Epidermal melanocyte (primary cell): Measurements from ENCODE around the gene PRR19.
A peak's percentile ranks its signal among the peaks of the same experiment; 100 is the strongest.

Source experiments
- DNase-seq: peaks from one replicate; pipeline ENCODE4 v3.0.0; 2011; ENCODE audit warnings: low spot score; ENCODE audit not compliant: insufficient read length

Gene PRR19

DNA sequence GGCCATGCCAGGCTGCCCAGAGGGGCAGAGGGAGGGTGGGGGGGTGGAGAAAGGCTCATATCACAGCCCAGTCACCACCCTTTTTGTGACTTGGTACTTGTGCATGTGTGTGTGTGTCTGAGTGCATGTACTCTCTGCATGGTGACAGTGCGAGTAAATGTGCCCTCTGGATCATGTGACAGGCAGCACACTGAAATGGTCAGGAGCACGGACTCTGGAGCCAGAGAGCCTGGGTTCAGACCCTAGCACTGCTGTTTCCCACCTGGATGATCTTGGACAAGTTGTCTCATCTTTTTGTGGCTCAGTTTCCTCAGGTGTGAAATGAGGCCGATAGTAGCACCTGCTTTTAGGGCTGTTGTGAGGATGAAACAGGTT lies 30.9 kb upstream of the PRR19 start:
- no peak for DNase-seq

DNA sequence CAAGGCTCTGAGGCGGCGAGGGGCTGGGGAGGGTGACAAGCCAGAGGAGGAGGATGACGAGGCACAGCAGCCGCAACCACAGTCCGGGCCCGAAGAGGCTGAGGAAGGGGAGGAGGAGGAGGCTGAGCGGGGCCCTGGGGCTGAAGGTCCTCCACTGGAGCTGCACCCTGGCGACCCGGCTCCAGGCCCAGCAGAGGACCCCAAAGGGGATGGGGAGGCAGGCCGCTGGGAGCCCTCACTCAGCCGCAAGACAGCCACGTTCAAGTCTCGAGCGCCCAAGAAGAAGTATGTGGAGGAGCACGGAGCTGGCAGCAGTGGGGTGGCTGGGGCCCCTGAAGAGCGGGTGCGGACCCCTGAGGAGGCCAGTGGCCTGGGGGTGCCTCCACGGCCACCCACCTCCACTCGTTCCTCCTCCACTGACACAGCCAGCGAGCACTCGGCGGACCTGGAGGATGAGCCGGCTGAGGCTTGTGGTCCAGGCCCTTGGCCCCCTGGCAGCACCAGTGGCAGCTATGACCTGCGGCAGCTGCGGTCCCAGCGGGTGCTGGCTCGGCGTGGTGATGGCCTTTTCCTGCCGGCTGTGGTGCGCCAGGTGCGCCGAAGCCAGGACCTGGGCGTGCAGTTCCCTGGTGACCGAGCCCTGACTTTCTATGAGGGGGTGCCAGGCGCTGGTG lies 29.9 kb upstream of the PRR19 start:
- DNase-seq, result no peak

DNA sequence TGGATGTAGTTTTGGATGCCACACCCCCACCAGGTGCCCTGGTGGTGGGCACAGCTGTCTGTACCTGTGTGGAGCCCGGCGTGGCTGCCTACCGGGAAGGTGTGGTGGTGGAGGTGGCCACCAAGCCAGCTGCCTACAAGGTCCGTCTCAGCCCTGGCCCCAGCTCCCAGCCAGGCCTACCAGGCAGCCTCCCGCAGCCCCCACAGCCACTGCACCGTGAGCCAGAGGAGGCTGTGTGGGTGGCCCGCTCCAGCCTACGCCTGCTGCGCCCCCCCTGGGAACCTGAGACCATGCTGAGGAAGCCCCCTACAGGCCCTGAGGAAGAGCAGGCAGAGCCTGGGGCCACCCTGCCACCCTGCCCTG lies 29.4 kb upstream of the PRR19 start:
- no peak for DNase-seq

DNA sequence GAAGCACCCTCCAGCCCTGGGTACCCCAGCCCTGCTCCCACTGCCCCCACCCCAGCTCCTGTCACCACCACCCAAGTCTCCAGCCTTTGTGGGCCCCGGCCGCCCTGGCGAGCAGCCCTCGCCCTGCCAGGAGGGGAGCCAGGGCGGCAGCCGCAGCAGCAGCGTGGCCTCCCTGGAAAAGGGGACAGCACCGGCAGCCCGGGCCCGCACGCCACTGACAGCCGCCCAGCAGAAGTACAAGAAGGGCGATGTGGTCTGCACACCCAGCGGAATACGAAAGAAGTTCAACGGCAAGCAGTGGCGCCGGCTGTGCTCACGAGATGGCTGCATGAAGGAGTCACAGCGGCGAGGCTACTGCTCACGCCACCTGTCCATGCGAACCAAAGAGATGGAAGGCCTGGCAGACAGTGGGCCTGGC lies 28.9 kb upstream of the PRR19 start:
- no peak for DNase-seq

DNA sequence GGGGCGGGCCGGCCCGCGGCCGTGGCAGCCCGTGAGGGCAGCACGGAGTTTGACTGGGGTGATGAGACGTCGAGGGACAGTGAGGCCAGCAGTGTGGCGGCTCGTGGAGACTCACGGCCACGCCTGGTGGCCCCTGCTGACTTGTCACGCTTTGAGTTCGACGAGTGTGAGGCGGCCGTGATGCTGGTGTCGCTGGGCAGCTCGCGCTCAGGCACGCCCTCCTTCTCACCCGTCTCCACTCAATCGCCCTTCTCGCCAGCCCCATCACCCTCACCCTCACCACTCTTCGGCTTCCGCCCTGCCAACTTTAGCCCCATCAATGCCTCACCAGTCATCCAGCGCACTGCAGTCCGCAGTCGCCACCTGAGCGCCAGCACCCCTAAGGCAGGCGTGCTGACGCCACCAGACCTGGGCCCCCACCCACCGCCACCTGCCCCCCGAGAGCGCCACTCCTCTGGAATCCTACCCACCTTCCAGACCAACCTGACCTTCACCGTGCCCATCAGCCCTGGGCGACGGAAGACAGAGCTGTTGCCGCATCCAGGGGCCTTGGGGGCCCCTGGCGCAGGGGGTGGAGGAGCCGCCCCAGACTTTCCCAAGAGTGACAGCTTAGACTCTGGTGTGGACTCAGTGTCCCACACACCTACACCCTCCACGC lies 28.4 kb upstream of the PRR19 start:
- DNase-seq, result no peak

DNA sequence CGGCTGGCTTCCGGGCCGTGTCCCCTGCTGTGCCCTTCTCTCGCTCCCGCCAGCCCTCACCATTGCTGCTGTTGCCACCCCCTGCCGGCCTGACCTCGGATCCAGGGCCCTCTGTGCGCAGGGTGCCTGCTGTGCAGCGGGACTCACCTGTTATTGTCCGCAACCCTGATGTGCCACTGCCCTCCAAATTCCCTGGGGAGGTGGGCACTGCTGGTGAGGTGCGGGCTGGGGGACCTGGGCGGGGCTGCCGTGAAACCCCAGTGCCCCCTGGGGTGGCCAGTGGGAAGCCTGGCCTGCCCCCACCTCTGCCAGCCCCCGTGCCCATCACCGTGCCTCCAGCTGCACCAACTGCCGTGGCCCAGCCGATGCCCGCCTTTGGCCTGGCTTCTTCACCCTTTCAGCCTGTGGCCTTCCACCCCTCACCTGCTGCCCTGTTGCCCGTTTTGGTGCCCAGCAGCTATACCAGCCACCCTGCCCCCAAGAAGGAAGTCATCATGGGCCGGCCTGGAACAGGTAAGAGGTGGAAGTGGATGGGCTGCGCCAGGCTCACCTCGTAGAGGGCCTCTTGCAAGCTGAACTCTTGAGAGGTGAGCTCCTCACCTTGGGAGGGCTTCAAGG lies 27.8 kb upstream of the PRR19 start:
- no peak for DNase-seq

DNA sequence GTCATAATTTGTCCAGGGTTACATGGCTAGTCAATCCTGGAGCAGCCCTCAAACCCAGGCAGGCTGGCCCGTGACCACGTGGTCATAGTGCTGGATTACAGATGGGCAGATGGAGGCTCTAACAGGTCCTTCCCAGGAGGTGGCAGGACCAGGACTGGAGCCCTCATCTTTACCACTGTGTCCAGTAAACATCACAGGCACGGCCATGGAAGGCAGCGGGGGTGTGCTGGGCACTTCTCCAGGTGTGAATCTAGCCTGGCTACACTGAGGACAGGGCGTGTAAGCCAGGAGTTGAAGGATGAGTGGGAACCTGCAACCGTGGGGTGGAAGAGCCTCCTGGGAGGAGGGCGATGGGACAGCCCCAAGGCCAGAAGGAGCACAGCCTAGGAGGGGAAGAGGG lies 26.8 kb upstream of the PRR19 start:
- no peak for DNase-seq

DNA sequence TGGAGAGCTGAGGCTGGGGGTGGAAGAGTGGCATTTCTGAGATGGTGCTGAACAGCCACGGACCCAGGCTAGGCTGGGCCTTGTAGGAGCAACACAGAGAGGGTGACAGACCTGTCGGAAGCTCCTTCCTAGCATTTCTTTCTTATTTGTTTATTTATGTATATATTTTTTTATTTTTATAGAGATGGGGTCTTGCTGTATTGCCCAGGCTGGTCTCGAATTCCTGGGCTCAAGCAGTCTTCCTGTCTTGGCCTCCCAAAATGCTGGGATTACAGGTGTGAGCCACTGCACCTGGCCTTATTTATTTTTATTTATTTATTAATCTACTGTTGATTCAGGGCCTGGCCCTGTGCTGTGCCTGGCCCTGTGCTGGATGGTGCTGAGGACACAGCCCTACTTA lies 26.4 kb upstream of the PRR19 start:
- no peak for DNase-seq

DNA sequence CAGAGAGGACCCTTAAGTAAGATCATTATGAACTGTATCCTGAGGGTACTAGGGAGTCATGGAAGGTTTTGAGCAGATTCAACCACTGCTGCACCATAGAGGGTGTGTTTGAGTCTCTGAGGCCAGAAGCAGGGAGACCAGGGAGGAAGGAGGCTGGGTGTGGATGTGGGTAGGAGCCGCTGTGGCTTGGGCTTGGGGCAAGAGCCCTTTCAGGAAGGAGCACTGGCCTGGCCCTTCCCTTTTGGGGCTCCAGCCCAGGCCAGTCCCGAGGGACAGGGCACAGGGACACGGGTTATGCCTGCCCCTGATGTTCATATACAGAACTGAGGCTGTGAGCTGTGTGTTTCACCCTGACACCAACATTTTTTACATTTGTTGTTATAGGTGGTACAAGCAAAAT lies 25.6 kb upstream of the PRR19 start:
- DNase-seq, result no peak

DNA sequence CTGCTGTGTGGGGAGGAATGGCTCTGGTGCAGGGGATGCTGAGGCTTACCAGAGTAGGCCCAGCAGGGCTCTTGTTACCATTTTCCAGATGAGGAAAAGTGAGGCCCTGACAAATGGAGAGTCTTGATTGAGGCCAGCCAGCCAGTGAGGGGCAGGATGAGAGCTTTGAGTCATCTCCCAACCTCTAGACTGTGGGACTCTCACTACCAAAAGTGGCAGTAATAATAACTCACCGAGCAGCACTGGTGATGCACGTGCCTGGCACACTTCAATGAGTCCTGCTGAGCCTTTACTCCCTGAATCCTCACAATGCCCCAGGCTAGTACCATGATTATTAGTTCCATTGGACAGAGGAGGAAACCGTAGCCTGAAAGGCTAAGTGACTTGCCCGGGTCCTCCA lies 25.1 kb upstream of the PRR19 start:
- no peak for DNase-seq

DNA sequence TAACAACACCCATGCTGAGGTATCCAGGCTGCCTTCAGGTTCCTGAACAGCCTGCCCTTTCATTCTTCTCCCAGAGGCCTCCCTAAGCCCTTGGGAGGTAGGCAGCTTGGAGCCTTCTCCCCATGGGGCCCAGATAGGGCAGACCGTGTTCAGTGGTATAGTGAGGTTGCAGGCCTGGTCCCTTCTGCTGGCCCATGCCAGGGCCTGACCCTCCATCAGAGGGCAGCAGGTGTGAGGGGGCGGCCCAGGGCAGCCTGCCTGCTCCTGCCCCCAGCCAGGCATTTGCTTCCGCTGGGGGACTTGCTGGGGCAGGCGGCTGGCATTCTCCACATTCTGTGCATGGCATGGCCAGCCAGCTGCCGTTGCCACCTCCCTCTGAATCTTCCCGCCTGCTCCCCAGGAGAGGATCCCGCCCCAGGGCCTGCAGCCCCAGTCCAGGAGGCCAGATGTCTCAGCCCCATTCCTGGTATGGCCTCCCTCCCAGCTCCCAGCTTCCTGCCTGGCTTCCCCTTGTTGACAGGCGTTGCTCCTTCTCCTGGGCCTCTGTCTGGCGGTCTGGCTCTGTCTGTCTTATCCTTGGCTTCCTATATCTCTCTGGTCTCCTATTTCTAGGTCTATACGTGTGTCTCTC lies 24.0 kb upstream of the PRR19 start:
- DNase-seq, result peak; percentile 88

DNA sequence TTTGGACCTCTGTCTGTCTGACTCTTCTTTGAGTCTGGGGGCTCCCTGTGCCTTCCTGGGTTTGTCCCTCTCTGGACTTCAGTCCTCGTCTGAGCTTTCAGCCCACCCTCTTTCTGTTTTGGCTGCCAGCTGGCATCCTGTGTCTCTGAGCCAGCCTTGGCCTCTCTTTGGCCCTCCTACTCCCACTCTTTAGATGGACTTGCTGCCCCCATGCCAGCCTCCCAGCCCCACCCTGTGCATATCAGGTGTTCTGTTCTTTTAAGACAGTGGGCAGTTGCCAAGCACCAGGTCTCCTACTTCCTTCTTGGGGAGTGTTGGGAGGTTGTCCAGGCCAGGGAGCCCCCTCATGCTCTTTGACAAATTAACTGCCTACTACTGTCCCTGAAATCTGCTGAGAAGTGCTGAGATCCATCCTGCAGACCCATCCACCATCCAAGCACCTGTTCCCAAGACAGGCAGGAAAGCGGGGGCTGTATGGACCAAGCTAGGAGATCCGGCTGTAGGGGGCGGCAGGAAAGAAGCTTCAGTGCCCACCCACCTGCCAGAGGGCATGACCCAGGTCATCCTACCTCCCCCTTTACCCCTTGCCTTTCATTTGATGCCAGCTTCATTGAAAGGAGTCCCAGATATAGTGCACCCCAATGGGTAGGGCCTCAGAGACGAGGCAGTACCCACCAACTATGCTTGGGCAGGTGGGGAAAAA lies 23.3 kb upstream of the PRR19 start:
- DNase-seq, result no peak

DNA sequence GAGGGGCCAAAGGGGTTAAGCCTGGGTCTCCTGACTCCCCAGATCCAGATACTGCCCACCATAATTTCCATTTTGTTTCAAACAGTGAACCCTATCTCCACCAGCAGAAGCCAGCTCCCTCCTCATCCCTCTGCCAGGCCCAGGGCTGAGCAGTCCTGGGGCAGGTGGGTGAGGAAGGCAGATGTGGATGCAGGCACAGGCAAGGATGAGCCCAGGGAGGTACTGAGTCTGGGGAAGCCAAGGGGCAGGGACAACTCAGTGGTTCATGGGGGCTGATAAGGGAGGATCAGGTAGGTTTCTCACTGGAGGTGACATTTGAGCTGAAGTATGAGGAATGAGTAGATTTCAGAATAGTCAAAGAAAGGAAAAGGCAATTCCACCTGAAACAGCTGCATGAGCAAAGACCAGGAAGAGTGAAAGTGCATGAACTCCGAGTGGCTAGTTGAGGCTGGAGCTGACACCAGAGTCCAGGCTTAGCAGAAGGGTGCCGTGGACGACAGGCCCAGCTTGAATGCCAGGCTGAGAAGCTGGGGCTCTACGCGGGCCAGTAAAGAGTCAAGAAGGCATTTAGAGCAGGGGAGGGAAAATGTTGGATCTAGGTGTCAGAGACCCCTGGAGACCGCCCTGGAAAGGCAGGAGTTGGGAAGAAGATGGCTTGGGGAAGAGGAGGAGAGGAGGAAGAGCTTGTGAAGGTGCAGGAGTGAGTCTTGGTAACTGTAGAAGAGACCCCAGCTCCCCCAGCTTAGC lies 22.6 kb upstream of the PRR19 start:
- DNase-seq, result no peak

DNA sequence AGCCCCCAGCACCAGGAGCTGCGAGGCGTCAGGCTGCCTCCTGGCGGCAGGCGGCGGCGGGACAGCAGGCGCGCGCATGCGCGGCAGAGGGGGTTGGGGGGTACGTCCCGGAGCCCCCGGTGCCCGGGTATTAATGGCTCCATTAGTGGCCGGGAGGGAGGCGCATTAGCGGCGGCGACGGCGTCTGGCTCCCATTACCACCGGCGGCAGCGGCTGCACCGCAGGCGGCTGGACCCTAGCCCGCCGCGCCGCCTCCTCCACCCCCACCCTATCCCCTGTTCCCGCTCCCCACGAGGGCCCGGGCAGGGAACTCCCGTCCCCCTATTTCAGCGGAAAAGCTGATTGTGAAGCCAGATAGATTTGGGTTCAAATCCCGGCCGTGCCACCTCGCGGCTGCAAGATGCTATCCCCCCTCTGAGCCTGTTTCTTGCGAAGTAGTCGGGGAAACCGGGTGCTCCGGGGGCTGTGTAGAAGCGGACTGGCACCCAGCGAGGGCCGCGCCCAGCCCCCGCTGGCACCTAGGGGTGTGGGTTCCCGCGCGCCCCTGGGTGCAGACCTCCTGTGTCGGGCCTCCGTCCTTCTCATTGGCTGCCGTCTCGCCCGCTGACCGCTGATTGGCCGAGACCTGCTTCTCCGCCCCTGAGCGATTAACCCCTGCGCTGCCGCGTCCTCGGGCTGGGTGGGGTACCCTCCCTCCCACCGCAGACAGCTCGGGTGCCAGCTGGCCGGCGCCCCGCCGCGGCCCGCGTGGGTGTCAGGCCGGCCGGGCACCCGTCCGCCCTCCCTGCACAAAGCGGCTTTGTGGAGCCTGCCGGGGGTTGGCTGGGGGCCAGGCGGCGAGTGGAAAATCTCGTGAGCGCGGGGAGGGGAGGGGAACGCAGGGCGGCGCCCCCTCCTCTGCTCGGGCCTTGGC lies 21.8 kb upstream of the PRR19 start:
- peak; percentile 98 for DNase-seq

DNA sequence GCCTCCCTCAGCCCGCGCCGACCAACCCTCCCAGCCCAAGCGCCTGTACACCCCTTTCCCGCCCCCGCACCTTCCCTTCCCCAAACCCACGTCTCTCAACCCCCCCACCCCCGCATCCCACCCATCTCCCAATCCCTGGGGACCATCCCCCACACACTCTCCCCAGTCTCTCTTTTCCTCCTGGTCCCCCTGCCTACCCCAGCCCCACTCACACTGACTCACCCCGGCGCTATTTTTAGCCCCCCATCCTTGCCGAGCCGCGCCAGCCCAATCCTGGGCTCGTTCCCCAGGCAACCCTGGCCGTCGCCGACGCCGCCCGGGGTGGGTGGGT lies 21.2 kb upstream of the PRR19 start:
- no peak for DNase-seq

DNA sequence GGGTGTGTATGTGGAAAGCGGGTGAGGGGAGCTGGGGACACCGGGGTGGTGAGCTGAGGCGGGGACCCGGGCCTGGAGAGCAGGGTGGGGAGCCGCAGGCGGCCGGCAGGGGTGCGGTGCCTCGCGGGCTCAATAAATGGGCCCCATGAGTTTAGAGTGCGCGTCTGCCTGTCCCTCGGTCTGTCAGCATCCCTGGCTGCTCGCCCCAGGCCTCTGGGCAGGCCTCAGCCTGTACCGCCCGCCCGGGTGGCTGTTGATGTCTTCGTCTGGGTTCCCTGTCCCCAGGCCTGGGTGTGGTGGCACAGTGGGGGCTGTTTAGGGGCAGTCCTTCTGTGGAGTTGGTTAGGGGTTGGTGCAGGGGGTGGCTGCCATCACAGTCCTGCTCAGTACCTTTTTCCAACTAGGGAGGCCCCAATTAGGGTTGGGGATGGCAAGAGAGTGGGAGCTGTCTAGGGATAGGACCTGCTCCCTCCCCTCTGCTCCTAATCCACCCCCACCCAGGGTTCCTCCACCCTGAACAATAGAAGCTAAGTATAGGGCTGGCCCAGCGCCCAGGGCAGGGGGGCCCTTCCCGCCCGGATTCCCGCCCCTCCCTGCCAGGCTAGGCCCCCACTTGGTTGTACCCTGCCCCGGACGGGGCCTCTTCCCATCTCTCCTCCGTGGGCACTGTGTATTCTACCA lies 20.6 kb upstream of the PRR19 start:
- no peak for DNase-seq

DNA sequence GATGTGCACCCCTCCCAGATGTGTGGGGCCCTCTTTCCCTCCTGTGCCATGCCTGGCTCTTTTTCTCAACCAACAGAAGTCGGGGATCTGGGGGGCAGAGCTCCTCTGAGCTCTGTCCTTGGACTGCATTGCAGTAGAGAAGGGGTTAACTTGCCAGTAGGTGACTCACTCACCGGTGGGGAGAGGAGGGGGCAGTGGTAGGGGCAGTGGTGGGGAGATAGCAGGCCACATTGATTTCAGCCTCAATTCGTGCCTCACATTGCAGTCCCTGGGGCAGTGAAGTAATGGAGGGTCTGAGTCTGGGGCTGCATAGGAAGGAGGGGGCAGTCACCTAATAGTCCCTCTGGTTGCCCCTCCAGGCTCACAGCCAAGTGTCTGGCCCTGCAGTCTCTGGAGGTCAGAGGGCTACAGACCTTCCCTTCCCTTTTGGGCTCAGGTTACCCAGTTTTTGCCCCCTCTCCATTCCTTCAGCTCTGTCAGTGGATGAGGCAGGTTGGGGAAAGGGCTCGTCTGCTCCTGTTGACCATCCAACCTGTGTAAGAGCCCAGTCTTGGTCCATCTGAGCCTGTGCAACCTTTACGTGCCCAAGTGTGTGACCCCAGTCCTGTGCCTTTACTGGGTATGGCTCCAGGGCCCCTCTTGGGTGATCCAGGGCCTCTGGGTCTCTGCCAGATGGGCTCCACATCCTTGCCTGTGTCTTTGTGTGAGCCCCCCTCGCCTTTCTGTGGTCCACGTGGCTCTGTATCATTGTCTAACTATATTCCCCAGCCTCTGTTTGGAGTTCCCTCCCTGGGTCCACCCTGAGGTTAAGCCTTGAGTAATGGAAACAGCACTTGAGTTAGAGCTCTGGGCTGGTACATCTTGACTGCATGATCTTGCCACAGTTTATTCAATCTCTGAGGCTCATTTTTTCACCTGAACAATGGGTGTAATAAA lies 19.8 kb upstream of the PRR19 start:
- DNase-seq, result no peak

DNA sequence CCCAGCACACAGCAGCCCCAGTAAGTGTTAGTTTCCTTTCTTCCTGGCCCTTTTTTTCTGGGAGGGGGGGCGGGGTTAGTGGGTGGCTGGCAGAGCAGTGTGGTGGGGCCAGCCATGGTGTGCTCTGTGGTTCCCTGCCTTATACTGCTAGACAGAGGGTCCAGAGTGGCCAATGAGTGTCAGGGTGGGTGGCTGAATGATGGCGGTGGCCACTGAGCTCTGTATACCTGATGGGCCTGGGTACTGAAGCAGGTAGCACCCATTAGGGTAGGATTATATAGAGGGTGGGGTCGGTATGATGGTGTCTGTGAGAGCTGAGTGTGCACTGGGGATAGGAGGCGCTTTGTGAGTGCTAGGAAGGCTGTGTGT lies 19.1 kb upstream of the PRR19 start:
- no peak for DNase-seq
